EL (cell line): Measurements from ENCODE around the gene OR13C8.

Source experiments
- DNase-seq: peaks from one replicate; pipeline ENCODE4 v3.0.0-alpha.2; 2016

OR13C8 gene

DNA sequence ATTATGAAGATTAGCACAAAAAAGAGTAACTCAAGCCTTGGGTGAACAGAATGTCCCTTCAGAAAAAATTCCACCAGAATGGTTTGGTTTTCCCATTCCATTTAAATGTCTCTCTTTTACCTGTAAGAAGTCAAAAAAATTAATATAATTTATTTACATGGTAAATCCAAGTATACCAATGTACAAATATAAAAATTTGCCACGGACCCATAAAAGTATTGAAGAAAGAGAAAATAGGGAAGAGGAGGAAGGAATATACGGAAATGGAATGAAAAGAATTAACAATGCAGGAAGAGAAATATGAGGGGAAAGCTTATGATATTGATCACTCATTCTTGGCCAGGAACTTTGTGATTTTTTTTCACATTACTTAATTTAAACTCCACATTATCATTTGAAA, 49.1 kb downstream of the OR13C8 start, which contains the start of gene OR13C9:
TSS of gene OR13C9 (minus strand) at position 101 of the 400 bp plus-strand sequence. CDS start at position 101, 0 bp downstream.
- no peak for DNase-seq
